PFSK-1 (cell line): ENCODE measurements around the gene ANKRD13B.

Source experiments
- POLR2AphosphoS5 ChIP-seq: IDR thresholded peaks from 2 replicates; pipeline ENCODE4 v1.6.1; 2012; ENCODE audit warnings: low read depth, mild to moderate bottlenecking, control low read depth, low read length, moderate library complexity
- TAF1 ChIP-seq: IDR thresholded peaks from 2 replicates; pipeline ENCODE4 v1.6.1; 2012; ENCODE audit warnings: low read length, control low read depth, borderline replicate concordance; ENCODE audit not compliant: insufficient read depth

DNA sequence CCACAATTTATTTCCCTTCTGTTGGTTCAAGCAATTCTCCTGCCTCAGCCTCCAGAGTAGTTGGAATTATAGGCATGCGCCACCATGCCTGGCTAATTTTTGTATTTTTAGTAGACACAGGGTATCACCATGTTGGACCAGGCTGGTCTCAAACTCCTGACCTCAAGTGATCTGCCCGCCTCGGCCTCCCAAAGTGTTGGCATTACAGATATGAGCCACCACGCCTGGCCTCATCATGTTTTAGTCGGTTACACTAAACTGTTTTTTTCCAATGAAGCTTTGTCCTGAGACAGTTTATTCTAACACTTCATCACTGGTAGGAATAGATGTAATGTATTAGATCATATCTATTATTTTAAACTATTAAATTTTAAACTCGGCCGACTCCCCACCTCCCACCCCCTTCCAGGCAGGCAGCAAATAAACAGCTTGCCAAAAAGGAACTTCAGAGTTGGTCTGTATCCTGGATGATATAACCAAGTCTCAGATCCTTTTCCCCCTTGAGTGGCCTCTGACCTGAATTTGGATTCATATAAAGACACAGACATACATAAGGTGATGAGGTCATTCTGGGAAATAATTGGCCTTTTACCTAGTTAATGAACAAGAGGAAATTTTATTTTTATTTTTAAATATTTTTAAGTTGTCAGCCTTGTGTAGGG, 48.2 kb downstream of the ANKRD13B start:
- TF ChIP-seq POLR2AphosphoS5 (no peak), TAF1 (no peak)
